Eye (tissue), 1 donor: ENCODE measurements around the gene SCLY.
"Not testable (repeated sequence)": the region's sequence is repeated elsewhere in the genome, so short reads cannot be mapped to it uniquely, and the experiment has no call there.

Experiments
- DNase-seq: peaks from one replicate; pipeline ENCODE4 v3.0.0-alpha.2; 2015

SCLY gene

GRCh38 chr2:238042090-238042489, 18.7 kb upstream of the SCLY start:
- DNase-seq, result no peak

DNA sequence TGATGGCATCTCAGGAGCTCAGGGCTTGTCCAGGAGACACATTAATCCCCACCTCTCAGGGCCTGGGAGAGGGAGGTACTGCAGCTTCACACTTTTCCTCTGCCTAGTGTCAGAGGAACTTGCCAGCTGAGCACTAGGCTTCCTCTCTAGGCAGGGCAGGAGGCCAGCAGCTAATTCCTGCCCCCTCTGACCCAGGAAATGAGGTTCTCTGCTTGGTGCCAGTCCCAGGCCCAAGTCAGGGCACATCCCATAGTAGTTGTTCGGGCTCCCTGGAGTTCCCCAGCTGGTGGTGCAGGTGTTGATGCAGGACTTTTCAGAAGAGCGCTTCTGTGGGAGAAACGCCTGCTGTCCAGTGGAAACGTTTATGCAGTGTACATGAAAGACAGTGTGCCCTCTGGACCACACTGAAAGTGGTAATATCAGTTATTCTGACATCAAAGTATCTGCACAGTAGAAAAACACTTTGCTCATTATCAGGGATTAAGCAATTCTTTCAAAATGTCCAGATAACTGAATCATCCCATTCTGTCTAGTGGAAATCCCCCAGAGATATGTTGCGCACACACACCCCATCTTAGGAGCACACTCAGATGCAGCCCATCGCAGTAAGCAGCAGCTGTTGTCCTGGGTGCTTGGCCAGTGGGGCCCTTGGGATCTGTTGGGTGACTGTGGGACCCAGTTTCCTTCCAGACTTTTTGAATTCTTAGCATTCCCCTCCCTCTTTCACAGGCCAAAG, 17.8 kb upstream of the SCLY start:
- no peak for DNase-seq

DNA sequence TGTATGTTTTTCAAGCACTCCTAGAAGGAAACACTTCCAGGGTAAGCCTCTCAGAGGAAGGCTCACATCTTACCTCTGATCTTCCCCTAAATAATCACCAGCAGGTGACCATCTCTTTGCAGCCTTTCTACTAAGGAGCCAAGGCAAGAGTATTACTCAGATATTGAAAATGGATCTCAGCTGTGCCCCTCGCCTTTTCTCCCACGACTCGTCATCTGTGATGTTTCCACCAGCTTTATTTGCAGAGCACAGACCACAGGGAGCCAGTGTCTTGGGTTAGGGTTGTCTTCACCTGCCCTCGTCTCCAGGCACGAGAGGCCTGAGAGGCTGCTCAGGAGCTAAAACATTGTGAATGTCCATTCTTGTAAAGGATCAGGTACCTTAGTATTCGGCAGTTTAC, 16.9 kb upstream of the SCLY start:
- no peak for DNase-seq

- DNase-seq, result no peak
Measured at GRCh38 chr2:238045575-238045974, 15.2 kb upstream of the SCLY start.

- DNase-seq, result no peak
Measured at GRCh38 chr2:238046725-238047270, 14.0 kb upstream of the SCLY start.

- no peak for DNase-seq
Measured at GRCh38 chr2:238053191-238053776, 7.5 kb upstream of the SCLY start.

DNA sequence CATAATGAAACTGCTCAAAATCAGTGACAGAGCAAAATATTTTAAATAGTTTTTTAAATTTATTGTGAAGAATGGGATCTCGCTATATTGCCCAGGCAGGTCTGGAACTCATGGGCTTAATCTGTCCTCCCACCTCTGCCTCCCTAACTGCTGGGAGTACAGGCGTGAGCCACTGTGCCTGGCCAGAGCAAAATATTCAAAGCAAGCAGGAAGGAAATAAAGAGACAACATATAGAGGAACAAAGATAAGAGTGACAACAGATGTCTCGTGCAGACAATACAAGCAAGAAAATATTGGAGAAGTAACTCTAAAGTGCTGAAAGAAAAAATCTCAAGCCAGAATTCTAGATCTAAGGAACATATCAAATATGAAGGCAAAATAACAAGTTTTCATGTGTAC, 5.0 kb upstream of the SCLY start:
- DNase-seq, result no peak

DNA sequence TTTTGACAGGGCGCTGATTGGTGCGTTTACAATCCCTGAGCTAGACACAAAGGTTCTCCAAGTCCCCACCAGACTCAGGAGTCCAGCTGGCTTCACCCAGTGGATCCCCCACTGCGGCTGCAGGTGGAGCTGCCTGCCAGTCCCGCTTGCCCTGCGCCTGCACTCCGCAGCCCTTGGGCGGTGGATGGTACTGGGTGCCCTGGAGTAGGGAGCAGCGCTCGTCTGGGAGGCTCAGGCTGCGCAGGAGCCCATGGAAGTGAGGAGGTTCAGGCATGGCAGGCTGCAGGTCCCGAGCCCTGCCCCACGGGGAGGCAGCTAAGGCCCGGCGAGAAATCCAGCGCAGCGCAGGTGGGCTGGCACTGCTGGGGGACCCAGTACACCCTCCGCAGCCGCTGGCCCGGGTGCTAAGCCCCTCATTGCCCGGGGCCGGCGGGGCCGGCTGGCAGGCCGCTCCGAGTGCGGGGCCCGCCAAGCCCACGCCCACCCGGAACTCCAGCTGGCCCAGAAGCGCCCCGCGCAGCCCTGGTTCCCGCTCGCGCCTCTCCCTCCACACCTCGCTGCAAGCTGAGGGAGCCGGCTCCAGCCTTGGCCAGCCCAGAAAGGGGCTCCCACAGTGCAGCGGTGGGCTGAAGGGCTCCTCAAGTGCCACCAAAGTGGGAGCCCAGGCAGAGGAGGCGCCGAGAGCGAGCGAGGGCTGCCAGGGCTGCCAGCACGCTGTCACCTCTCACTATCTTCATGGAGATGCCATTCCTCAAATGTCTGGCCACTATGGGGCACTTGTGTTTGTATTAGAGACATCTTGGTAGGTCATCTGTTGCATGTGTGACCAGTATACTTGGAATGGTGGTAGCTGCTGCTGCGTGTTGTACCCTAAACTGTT, 2.9 kb upstream of the SCLY start:
- DNase-seq, result not testable (repeated sequence)

DNA sequence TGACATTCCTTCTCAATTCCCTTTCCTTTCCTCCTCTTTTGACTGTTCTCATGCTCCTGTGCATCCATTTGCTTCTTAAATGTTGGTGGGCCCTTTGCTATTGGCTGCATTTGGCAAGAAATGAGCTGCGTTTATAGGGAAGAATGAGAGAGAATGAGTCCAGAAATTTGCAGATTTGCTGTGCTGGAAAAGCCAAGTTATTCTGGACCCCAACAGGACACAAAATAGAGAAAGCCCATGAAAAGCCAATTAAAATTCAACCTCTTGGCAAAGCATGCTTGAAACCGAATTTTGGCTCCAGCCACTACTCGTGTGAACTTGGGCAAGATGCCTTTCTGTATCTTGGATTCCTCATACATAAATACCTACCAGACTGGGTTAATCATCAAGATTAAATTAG, 1.3 kb upstream of the SCLY start:
- DNase-seq, result no peak

GRCh38 chr2:238060096-238060541, 682 bp upstream of the SCLY start:
- DNase-seq, result no peak

DNA sequence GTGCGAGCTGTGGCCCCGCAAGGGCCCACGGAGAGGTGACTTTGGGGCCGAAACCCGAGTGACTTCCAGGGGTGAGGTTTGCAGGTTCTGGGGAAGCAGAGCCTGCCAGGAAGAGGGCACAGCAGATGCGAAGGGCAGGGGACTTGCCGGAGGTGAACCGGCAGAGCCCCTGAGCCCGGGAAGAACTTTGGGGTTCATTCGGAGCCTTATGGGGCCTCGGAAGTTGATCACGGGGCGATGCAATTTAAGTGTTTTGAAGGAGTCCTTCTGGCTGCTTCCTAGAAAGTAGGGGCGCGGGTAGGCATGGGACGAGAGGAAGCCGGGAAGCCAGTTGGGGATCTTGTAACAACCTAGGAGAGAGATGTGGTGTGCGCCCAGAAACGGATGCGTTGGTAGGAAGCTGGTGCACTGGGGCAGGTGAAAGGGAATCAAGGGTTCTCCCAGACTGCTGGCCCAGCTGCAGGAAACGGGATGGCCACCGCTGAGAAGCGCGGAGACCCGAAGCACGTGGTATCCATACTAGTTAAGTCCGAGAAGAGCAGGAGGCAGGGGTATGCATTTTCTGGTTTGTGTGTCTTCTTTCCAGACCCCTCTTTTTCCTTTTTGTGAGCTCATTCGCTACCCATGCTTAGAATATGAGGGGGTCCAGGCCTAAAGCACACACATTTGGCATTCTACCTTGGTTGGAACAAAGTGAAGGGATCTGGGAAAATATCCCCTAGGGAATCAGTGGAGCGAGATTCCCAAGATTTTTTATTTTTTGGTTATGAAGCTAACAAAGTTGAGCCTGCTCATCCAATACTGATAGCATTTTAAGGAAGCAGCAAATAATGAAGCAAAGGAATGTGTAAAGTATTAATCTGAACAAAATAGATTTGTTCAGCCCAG, 758 bp downstream of the SCLY start:
- DNase-seq, result peak; percentile 75

GRCh38 chr2:238063414-238064189, 2.8 kb downstream of the SCLY start:
- no peak for DNase-seq

DNA sequence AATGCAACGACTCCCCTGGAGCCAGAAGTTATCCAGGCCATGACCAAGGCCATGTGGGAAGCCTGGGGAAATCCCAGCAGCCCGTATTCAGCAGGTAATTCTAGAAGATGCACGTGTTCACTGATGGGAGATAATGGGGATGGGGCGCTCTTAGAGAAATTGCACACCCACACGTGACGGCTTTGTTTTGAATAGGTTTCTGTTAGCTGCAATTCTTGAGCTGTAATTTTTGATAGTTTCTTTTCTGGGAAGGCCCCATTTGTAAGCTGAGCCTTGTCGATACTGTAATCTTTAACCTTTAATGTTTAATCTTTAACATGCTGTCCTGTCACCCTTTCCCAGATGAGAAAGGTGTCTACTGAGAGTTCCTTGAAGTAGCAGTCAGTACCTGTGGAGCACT, 3.6 kb downstream of the SCLY start:
- no peak for DNase-seq

- no peak for DNase-seq
Measured at GRCh38 chr2:238065071-238065846, 4.5 kb downstream of the SCLY start.

GRCh38 chr2:238066218-238066617, 5.4 kb downstream of the SCLY start:
- DNase-seq, result no peak

- not testable (repeated sequence) for DNase-seq
Measured at GRCh38 chr2:238066718-238067117, 5.9 kb downstream of the SCLY start.

- DNase-seq, result no peak
Measured at GRCh38 chr2:238067939-238068338, 7.1 kb downstream of the SCLY start.

GRCh38 chr2:238069021-238069709, 8.4 kb downstream of the SCLY start:
- DNase-seq, result no peak

DNA sequence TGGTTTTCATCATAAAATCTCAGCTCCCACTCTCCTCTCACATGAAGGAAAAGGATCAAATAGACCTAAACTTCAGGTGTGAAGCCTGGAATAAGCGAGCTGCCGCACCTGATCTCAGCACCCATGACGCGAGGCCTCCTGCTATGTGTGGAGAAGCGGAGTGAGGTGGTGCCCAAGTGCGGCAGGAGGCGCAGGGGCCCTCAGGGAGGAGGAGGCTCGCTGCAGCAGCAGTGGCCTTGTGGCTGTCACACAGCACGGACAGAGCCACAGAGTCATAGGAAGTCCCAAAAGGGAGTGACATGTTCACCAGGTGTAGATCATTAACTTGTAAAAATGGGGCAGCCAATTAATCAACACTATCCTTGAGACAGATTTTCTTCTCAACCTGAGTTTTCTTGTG, 9.1 kb downstream of the SCLY start:
- DNase-seq, result no peak

DNA sequence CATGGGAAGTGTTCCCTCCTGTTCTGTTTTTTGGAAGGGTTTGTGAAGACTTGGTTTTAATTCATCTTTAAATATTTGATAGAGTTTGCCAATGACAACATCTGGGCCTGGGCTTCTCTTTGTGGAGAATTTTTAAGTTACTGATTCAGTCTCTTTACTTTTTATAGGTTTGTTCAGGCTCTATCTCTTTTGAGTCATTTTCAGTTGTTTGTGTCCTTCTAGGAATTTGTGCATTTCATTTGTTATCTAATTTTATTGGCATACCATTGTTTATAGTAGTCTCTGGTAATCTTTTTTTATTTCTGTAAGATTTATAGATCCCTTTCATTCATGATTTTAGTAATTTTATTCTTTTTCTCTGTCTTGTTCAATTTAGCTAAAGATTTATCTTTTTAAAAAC, 14.6 kb downstream of the SCLY start:
- no peak for DNase-seq
